SU-DHL-6 (cell line): ENCODE measurements around the gene PCSK9.

Experiments used
- H2AFZ ChIP-seq: fragments of 200-600 bp; sonication (generic); 2 replicates; pipeline ENCODE4 v1.6.1; 2014; ENCODE audit warnings: low read depth, mild to moderate bottlenecking, moderate library complexity, mixed read lengths, antibody characterized with exemption, low read length; ENCODE audit not compliant: severe bottlenecking
- H3F3A ChIP-seq: fragments of 200-600 bp; shearing (Covaris generic); 2 replicates; pipeline ENCODE4 v1.6.0; 2016; ENCODE audit warnings: antibody characterized with exemption, mild to moderate bottlenecking; ENCODE audit not compliant: insufficient read depth
- H3K27ac ChIP-seq: fragments of 200-600 bp; sonication (generic); 2 replicates; pipeline ENCODE4 v1.5.1; 2016; ENCODE audit warnings: low read depth, mild to moderate bottlenecking, low read length, moderate library complexity, mixed read lengths
- H3K27me3 ChIP-seq: fragments of 200-600 bp; sonication (generic), shearing (Covaris generic); 2 replicates; pipeline ENCODE4 v1.6.0; 2014; ENCODE audit warnings: mild to moderate bottlenecking, low read length
- H3K36me3 ChIP-seq: fragments of 200-600 bp; sonication (generic); 2 replicates; pipeline ENCODE4 v1.6.1; 2014; ENCODE audit warnings: mild to moderate bottlenecking, low read length, mixed read lengths
- H3K4me2 ChIP-seq: fragments of 300-600, 200-600 bp; shearing (Covaris generic), sonication (generic); 2 replicates; pipeline ENCODE4 v1.6.0; 2014; ENCODE audit warnings: low read length, low read depth, mild to moderate bottlenecking; ENCODE audit not compliant: poor library complexity, severe bottlenecking
- H3K4me3 ChIP-seq: fragments of 200-600 bp; sonication (generic); 2 replicates; pipeline ENCODE4 v1.5.1; 2014; ENCODE audit warnings: antibody characterized with exemption, low read length, mild to moderate bottlenecking, mixed read lengths; ENCODE audit not compliant: insufficient read depth, poor library complexity, severe bottlenecking
- H3K79me2 ChIP-seq: fragments of 200-600 bp; sonication (generic); 2 replicates; pipeline ENCODE4 v1.6.1; 2014; ENCODE audit warnings: mild to moderate bottlenecking, low read length, moderate library complexity; ENCODE audit not compliant: insufficient read depth
- H3K9ac ChIP-seq: fragments of 200-600 bp; sonication (generic); 2 replicates; pipeline ENCODE4 v1.7.0; 2014; ENCODE audit warnings: mild to moderate bottlenecking, low read length
- H3K9me2 ChIP-seq: fragments of 200-600 bp; sonication (generic); replicated peaks from 2 replicates; pipeline ENCODE4 v1.6.1; 2014; ENCODE audit warnings: low read length; ENCODE audit not compliant: insufficient read depth
- H3K9me3 ChIP-seq: fragments of 200-600 bp; sonication (generic); 2 replicates; pipeline ENCODE4 v1.6.1; 2014; ENCODE audit warnings: low read length, mixed read lengths; ENCODE audit not compliant: insufficient read depth
- H4K20me1 ChIP-seq: fragments of 200-600 bp; sonication (generic); 2 replicates; pipeline ENCODE4 v1.6.1; 2014; ENCODE audit warnings: low read depth, mild to moderate bottlenecking, antibody characterized with exemption, low read length, moderate library complexity, mixed read lengths
- EZH2phosphoT487 ChIP-seq: fragments of 200-600 bp; sonication (generic), shearing (Covaris generic); conservative IDR thresholded peaks from 2 replicates; pipeline ENCODE4 v1.6.1; 2018; ENCODE audit warnings: mild to moderate bottlenecking, antibody characterized with exemption, low read length, moderate library complexity, mixed read lengths
- TF ChIP-seq, protein P1 (sequence below): fragments of 200-600 bp; sonication (generic); IDR thresholded peaks from one replicate; pipeline ENCODE4 v1.5.1; 2017; ENCODE audit warnings: antibody characterized with exemption, mild to moderate bottlenecking, low read length, moderate library complexity; ENCODE audit not compliant: insufficient read depth, poor library complexity, severe bottlenecking

Gene PCSK9

DNA sequence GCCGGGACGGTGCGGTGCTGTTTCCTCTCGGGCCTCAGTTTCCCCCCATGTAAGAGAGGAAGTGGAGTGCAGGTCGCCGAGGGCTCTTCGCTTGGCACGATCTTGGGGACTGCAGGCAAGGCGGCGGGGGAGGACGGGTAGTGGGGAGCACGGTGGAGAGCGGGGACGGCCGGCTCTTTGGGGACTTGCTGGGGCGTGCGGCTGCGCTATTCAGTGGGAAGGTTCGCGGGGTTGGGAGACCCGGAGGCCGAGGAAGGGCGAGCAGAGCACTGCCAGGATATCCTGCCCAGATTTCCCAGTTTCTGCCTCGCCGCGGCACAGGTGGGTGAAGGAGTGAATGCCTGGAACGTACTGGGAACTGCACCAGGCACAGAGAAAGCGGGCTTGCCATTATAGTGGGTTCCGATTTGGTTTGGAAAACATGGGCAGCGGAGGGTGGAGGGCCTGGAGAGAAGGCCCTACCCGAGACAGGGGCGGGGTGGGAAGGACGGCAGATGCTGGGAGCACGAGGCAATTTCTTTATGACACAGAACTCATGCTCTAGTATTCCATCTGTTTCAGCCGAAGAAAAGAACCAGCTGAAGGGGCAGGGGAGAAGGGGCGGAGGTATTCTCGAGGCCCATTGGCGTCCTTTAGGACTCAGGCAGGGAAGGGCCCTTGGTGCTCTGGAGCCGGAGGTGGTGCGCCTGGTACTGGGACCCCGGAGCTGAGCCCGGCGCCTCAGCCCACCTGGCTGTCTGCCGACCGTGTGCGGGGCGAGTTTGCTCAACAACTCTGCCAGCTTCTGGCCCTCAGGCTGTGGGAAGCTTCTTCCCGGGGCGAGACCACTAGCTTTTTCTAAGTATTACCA lies 960 bp downstream of the PCSK9 start:
- no peak for TF ChIP-seq EZH2phosphoT487
- TF ChIP-seq, protein P1, sequence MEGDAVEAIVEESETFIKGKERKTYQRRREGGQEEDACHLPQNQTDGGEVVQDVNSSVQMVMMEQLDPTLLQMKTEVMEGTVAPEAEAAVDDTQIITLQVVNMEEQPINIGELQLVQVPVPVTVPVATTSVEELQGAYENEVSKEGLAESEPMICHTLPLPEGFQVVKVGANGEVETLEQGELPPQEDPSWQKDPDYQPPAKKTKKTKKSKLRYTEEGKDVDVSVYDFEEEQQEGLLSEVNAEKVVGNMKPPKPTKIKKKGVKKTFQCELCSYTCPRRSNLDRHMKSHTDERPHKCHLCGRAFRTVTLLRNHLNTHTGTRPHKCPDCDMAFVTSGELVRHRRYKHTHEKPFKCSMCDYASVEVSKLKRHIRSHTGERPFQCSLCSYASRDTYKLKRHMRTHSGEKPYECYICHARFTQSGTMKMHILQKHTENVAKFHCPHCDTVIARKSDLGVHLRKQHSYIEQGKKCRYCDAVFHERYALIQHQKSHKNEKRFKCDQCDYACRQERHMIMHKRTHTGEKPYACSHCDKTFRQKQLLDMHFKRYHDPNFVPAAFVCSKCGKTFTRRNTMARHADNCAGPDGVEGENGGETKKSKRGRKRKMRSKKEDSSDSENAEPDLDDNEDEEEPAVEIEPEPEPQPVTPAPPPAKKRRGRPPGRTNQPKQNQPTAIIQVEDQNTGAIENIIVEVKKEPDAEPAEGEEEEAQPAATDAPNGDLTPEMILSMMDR = no peak
- Histone ChIP-seq H2AFZ (no peak overlapping the region), H3F3A (no peaks in the 10 kb centered on the region), H3K79me2 (no peaks in the 10 kb centered on the region), H3K36me3 (no peaks in the 10 kb centered on the region), H4K20me1 (no peaks in the 10 kb centered on the region), H3K27ac (no peak overlapping the region), H3K27me3 (no peaks in the 10 kb centered on the region), H3K9me3 (no peaks in the 10 kb centered on the region), H3K9me2 (no peaks in the 10 kb centered on the region), H3K4me2 (no peak overlapping the region), H3K9ac (no peak overlapping the region), H3K4me3 (no peak overlapping the region)

DNA sequence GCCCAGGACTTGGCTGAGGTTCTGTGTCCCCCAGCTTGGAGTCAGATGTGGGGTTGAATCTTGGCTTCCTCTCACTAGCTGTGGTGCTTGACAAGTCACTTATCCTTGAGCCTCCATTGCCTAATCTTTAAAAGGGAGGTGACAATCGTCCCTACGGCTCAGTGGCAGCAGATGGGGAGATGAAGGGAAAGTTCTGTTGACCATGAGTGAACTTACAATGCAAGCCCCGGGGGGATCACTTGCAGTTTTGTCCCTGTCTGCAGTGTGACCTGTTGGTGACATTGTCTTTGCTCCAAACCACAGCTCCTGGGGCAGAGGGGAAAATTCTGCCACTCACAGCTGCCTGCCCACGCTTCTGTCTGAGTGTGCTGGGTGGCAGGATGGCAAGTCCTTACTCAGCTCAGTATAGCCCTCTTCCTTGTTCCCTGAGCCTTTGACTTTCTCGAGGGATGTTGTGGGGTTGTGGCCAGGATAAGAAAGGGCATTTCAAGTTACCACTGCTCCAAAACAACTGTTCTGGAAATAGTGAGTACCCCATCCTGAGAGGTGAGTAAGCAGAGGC lies 1.7 kb downstream of the PCSK9 start:
- no peak overlapping the region for H3K27ac ChIP-seq
- H3K27me3 ChIP-seq = no peaks in the 10 kb centered on the region
- no peak overlapping the region for H2AFZ ChIP-seq
- no peaks in the 10 kb centered on the region for H3K79me2 ChIP-seq
- no peaks in the 10 kb centered on the region for H3K9me3 ChIP-seq
- no peaks in the 10 kb centered on the region for H4K20me1 ChIP-seq
- H3K36me3 ChIP-seq = no peaks in the 10 kb centered on the region
- H3F3A ChIP-seq = no peaks in the 10 kb centered on the region
- H3K9me2 ChIP-seq = no peaks in the 10 kb centered on the region
- H3K4me2 ChIP-seq = no peak overlapping the region
- no peak overlapping the region for H3K4me3 ChIP-seq
- H3K9ac ChIP-seq = no peak overlapping the region
- no peak for TF ChIP-seq EZH2phosphoT487
- TF ChIP-seq, protein P1 = no peak

DNA sequence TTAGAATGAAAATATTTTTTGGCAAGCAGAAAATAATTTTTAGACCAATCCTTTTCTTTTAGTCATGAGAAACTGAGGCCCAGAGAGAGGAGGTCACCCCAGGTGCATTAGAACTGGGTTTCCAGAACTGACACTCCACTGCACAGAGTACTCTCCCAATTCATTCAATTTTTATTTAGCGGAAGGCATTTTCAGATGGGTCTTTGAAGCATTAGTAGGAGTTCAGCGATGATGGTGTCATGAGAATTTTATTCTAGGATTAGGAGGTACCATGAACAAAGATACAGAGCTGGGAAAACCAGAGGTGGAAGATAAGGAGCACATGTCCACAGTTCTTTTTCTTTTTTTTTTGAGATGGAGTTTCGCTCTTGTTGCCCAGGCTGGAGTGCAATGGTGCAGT lies 2.3 kb downstream of the PCSK9 start:
- TF ChIP-seq, protein P1 = no peak
- no peak for TF ChIP-seq EZH2phosphoT487
- Histone ChIP-seq H3K27me3 (no peaks in the 10 kb centered on the region), H3K4me2 (no peak overlapping the region), H3K27ac (no peak overlapping the region), H2AFZ (no peak overlapping the region), H3K36me3 (no peaks in the 10 kb centered on the region), H3K79me2 (no peaks in the 10 kb centered on the region), H3K9me3 (no peaks in the 10 kb centered on the region), H3K4me3 (no peak overlapping the region), H4K20me1 (no peaks in the 10 kb centered on the region), H3K9ac (no peak overlapping the region), H3K9me2 (no peaks in the 10 kb centered on the region), H3F3A (no peaks in the 10 kb centered on the region)
